HS-27A (cell line): ENCODE data around the gene DDX56.

Experiments
- DNase-seq: peaks from one replicate; pipeline ENCODE4 v3.0.0-alpha.2; 2012; ENCODE audit warnings: low read depth, missing footprints

The DDX56 gene

DNA sequence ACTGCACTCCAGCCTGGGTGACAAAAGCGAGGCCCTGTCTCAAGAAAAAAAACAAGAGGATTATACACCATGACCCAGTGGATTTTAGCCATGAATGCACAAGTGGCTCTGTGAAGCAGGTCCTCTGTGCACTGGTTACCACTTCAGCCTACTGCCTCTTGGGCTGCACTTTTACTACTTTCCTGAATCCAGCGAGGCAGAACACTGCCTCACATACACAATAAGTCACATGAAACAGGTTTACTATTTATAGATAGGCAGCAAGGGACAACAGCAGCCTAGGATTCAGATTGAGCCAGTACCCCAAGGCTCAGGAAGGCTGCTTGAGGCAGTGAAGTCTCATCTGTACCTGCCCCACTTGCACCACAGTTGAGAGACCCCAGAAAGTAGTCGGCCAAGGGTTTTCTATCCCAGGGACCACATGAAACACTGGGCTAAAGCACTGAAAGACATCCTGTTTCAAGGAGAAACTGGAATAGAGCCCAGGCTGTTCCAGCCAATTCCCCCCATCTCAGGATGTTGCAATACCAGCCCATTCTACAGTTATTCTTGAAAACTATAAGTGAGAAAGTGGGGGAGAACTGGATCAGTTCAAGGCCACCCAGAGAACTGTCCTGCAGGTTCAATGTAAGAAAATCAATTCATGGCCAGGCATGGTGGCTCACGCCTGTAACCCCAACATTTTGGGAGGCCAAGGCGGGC is 22.4 kb upstream of the DDX56 start:
- no peak for DNase-seq

DNA sequence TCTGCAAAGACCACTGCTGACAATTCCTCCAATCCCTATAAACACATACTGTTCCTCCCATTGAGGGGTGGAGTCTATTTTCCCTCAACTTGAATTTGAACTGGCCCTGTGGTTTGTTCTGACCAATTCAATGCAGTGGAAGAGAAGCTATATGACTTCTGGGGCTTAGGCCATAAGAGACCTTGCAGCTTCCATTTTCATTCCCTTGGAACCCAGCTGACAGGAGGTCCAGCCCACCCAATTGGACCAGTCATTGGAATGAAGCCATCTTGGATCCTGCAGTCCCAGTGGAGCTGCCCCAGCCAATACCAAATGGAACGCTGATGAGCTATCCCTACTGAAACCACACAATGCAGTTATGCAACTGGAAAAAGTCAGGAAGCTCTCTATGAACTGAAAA is 17.2 kb upstream of the DDX56 start:
- no peak for DNase-seq

DNA sequence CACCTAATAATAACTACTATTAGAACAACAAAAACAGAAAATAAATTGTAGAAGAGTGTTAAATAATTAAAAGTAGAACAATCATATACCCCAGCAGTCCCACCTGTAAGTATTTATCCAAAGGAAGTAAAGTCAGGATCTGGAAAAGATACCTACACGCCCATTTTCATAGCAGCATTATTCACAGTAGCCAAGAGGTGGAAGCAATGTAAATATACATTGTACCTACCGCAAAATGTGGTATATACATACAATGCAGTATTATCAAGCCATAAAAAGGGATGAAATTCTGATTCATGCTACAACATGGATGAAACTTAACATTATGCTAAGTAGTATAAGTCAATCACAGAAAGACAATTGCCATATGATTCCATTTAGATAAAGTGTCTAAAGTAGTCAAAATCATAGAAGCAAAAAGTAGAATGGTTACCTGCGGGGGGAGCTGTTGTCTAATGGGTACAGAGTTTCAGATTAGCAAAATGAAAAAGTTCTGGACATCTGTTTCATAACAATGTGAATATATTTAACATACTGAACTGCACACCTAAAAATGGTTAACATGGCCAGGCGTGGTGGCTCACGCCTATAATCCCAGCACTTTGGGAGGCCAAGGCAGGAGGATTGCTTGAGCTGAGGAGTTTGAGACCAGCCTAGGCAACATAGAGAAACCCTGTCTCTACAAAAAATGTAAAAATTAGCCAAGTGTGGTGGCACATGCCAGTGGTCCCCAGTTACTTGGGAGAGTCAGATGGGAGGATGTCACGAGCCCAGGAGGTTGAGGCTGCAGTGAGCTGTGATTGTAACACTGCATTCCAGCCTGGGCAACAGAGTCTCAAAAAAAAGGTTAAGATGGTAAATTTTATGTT is 14.4 kb upstream of the DDX56 start:
- DNase-seq, result no peak

DNA sequence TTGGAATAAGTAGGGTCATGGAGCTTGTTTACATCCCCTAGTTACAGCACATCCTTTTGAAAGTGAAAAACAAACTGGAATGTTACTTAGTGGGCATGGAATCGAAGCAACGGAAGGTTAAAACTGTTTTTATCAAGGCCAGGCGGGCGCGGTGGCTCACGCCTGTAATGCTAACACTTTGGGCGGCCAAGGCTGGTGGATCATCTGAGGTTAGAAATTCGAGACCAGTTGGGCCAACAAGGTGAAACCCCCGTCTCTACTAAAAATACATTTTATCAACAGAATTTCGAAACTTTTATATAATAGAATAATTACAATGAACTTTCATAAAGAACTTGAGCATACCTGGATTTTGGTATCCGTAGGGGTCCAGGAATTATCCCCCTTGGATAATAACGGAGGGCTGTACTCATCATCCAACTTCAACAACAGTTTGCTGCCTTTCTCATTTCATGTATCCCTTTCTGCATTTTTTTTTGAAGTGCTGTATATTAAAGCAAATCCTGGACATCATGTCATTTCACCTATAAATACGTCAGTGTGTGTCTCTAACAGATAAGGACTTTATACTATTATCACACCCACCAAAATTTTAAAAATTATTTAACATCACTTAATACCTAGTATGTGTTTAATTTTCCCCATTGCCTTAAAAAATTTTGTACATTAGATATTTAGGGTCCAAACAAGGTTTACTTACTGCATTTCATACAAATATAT is 9.6 kb upstream of the DDX56 start:
- DNase-seq, result no peak

DNA sequence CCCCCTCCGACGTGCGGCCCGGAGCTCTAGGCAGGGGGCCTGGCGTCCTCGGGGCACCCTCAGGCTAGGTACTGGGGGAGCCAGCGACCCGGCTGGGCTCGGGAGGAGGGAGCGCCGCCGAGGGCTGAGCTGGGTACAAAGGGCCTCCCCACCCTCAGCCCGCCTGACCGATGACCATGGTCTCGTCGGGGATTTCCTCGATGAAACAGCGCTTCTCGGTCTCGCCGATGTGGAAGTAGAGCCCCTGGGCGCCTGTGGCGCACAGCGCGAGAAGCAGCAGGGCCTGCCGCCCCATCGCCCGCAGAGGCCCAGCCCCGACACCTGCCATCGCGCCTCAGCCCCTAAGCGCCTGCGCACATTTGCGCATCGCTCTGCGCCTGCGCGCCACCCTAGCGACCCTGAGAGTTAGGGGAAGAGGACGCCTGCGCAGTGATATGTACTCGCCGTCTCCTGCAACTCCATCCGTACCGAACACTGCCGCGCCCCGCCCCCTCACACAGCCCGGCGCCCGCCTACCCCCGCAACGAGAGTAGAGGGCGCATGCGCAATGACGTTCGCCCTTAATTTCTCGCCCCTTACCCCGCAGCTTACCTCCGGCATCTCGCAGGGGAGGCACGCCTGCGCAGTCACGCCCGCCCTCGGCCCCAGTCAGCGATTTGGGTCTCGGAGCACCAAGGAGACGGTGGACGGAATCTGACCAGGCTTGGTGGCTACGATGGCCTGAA is 8.3 kb upstream of the DDX56 start, which contains the start of gene TMED4:
TSS of gene TMED4 (minus strand) at position 353 of the 725 bp plus-strand sequence. CDS start at position 328, 25 bp downstream.
- peak; percentile 89 for DNase-seq

DNA sequence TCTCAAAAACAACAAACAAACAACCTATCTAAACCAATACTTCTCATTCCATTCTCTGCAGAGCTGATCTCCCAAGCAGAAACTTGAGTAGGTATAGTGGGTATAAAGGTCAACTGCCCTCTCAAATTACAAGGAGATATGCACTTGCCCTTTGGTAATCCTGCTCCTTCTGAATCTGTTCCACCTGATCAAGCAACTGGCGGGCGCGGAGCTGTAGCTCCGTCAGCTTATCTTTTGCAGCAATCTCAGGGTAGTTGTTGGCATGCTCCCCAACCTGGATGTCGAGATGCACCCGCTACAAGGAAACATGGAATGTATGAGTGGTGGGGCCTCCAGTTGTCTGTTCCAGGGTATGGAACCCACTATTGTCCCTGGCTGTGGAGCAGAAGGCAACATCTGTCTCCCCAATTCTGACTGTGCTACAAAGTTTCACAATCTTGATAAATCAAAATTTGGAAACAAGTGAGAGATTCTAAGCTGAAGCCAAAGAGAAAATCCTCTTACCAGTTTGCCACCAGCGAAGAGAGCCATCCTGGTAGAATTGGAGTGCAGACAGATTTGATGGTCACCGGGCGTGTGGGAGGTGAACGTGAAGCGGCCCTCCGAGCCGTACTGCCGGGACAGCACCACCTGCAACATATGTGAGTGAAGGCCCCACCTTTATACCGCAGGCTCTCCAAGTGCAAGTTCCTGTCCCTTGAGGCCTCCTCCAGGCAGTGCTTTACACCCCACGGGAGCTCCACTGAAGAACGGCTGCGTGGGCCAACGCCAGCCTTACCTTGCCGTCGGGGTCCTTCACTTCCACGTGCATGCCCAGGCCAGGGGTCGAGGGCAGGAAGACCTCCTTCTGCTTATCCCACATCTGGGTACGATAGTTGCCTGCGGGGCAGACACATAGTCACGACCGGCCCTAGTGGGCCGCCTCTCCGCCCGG is 7.5 kb upstream of the DDX56 start:
- no peak for DNase-seq

DNA sequence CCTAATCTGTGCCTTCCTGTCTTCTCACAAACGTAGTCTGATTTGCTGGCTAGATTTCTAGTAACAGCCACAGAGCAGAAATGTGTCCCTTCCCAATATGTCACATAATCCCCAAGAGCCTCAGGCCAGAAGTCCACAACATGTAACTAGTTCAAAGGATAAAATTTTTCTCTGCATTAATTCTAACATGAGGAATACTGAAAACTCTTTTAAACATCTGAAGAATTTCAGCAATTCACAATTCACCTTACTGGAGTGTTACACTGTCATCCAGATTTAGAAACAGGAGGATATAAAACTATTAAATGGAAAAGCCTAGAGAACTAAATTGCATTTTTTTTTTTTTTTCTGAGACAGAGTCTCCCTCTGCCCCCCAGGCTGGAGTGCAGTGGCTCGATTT is 2.5 kb upstream of the DDX56 start:
- no peak for DNase-seq

DNA sequence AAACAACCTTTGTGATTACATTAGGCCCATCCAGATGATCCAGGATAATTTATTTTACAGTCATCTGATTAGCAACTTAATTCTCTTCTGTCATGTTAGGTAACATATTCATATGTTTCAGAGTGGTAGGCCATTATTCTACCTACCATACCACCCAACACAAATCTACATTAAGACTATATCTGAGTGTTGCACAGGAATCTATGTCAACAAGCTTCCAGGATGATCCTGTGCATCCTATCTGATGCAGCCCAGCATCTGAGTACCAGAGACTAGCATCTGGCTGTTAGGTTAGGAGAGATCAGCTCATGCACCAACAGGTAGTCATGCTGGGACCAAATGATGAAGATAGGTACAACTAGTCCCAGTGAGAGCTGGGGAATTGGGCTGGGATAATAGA is 1.3 kb upstream of the DDX56 start:
- no peak for DNase-seq

DNA sequence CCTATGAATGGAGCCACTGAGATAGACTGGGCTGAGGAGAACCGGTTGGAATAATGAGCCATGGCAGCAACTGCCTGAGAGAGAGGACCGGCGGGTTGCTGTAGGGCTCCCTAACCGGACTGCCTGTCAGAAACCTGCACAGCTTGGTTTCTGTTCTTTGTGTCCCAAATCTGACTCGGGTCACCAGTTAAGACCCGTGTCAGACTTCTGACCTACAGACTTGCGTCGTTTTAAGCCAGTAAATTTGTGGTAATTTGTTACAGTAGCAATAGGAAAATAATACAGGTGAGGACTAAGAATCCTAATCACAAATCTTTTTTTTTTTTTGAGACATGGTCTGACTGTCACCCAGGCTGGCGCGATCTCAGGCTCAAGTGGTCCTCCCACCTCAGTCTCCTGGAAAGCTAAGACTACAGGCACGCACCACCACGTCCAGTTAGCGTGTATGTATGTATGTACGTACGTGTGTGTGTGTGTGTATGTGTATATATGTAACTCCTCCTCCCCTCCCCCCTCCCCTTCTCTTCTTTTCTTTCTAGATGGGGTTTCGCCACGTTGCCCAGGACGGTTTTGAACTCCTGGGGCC is 672 bp upstream of the DDX56 start:
- DNase-seq, result no peak

DNA sequence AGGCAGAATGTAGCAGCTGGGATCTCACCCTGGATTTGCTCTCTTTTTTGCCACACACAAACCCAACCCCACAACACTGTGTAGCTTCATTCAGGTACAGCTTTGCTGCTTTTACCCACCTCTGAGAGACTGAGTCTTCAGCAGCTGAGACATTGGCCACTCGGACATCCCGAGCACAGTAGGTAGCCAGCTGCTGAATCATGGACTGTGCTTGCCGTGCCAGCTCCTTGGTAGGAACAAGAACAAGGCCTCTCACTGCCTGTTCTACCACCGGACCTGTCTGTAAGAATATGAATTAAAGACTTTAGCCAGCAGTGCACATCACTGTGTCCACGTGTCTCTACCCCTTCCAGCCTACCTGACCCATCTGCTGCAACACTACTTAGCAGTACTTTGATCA is 937 bp downstream of the DDX56 start:
- no peak for DNase-seq

DNA sequence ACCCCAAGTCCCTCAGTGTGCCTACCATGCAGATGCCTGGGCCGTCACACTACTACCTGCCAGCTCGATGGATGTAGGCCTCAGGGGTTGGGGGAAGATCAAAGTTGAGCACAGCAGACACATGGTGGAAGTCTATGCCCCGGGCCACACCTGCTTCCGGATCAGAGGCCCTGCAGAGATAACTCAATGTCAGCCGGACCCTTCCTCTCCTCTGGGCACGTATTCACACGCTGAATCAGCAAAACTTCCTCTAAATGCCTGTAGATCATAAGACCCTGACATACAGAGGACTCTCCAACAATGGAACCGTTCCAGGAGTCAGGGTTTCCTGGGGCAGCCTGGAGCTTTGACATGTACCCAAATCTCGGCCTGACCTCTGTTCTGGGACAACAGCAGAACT is 3.7 kb downstream of the DDX56 start:
- DNase-seq, result no peak

DNA sequence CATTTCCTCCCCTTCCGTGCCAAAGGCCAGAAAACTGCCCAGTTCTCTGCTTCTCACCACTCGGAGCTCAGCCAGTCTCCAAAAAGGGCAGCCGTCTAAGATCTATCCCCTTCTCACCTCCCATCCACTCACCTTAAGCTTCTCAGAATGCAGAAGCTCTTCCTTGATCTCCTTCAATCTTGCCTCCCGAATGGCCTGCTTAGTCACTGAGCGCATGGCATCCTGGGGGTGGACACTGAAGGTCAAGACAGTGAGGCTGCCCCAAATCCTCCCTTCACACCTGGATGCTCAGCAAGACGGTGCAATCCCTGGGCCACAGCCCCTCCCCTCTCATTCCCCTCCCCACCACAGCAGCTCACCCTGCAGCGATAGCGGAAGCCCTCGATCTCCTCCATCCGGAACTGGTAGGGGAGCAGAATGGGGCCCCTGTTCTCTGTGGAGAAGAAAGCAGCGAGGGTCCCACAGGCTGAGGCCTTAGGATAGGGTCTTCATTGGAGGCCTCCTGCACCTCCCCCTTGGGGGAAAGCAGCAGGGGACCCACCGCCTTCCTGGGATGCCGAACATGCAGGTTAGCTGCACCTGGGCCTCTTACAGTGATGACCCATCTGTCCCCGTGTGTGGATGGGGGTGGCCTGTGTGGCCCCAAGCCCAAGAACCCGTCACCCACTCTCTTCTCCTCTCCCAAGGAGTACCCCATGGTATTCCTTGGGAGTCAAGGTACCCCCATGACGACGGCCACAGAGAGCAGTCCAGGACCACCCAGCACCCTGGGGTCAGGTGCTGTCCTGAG is 4.7 kb downstream of the DDX56 start:
- no peak for DNase-seq

DNA sequence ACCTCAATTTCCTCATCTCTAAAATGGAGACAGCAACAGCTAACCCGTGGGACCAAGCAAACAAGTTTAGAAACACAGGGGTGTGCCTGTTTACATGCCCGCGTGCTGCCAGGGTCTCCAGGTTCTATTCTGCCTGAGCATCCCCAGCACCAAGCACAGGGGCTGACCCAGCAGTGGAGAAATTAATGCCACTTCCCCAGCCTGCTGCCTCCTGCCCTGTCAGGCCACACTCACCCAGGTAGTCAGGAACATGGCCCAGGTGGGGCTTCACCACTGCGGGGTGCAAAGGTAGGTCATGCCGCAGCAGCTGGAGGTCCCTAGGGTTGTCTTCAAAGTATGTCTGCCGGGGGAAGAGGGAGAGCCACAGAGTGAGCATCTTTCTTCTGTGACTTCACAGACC is 5.8 kb downstream of the DDX56 start:
- no peak for DNase-seq

DNA sequence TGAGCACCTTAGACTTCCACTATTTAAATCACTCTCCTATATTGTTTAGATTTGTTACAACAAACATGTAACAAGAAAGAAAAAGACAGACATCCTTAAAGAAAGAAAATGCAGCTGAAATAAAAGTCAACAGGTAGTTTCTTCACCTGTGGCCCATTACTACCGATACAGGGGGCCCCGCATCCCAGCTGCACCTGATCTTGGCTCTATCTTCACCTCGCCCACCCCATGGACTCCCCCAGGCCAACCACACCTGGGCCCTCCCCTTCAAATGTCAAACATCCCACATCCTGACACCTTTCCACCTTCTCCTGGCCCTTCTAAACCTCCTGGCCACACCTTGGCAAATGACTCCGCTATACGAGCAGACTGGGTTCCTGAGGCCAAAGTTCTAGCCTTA is 7.0 kb downstream of the DDX56 start:
- DNase-seq, result no peak

DNA sequence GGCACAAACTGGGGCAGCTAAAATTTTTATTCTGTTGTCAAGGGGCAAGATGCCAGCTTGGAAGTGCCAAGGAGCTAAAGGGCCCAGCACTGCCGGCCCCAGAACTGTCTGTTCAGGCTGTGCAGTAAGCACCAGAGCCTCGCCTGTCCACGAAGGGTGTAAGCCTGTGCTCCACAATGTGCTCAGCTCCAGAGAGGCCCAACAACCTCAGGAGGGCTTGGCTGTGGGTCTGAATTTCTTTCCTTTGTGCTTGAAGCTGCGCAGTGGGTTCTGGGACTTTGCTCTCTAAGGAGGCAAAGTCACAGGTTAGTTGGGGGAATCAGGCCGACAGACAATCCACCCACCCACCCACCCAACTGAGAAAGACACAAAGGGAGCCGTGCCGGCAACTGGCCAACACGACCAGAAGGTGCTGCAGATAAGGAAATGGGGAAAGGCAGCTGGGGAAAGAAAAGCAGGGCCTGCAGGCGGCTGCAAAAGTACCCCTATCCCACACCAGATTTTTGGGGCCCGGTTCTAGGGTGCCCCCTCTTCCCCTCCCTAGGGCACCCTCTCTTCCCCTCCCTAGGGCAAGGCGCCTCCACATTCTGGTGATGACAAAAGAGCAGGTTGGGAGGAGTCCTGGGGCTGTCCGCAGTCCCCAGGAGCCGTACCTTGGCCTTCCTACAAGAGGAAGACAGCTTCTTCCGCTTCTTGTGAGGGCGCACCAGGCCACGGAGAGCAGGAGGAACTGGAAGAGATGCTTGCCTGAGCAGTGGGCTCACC is 7.7 kb downstream of the DDX56 start:
- DNase-seq, result no peak

DNA sequence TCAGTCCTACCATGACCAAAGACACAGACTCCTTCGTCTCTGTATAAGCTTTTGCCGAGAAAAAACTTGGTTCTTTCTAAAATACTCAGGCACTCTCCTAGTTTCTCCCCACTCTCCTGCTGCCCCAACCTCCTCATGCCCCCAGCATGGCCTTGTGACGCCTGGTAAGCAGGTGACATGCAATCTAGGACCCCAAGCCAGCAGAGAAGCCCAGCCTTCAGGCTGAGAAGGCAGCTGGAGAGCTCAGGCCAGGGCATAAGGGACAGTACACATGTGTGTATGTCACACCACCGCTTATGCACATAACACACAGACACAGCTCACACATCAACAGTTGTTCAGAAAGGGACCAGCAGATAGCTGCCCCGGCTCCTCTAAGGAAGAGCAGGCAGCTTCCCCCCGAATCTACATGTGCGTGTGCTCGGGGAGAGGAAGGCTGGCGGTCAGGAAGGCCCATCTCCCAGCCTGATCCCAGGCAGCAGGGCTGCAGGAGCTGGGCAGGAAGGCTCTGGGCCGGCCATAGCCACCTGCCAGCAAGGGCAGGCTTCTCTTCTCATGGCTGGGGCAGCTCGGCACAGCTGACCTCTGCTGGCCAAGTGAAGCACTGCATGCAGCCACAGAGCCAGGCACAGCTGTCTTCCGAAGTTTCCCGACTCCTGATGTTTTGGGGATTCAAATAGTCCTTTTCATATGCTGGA is 8.5 kb downstream of the DDX56 start:
- no peak for DNase-seq

DNA sequence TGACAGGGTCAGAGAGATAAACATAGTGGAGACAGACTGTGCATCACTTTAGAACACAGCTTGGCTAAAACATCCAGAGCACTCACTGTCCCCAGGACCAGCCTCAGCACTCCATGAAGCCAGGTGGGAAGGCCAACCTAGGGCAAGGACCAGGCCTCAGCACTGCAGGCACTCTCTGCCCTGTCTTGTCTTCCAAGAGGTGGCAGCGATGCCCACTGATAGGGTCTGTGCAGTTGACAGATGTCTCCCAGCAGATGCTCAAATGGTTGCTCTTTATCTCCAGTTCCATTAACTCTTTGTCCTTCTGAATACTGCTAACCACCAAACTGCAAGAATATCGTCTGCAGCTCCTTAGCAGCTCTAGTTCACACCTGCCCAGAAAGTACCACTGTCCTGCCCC is 9.1 kb downstream of the DDX56 start:
- DNase-seq, result no peak

DNA sequence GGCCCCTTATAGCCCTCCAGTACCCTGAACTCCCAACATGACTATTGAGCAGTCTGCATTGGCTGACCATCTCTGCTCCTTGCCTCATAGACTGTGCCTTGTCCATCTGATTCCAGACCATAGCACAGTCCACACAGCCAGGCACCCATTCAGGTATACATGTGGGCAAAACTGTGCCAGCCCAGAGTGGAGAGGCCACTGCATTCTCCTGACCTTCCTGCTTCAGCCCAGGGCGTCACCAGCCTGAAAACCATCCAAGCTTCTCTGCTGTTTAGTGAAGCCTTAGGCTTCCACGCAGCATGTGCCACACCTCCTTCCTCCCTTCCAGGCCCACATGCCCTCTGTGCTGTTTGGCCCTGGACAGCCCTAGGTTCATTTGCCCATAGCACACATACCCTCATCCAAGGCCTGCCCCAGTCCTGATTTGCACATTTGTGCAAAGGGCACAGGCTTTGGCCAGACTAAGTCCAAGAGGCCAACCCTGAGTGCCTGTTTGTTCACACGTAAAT is 10.5 kb downstream of the DDX56 start:
- no peak for DNase-seq
